AG10803 (cell line): ENCODE results near the gene CENPL.
A peak's percentile ranks its signal among the peaks of the same experiment; 100 is the strongest.
"Not testable (repeated sequence)": the region's sequence is repeated elsewhere in the genome, so short reads cannot be mapped to it uniquely, and the experiment has no call there.

Source experiments
- DNase-seq: peaks from one replicate; pipeline ENCODE4 v3.0.0; 2010; ENCODE audit warnings: low read depth
- H3K4me3 ChIP-seq: 2 replicates; pipeline ENCODE4 v1.5.1; 2011; ENCODE audit warnings: mild to moderate bottlenecking, low read length, control low read depth
- TF ChIP-seq, protein P1 (sequence below): conservative IDR thresholded peaks from 2 replicates; pipeline ENCODE4 v1.5.1; 2011; ENCODE audit warnings: mild to moderate bottlenecking, low read length, control low read depth, inconsistent platforms

CENPL gene

DNA sequence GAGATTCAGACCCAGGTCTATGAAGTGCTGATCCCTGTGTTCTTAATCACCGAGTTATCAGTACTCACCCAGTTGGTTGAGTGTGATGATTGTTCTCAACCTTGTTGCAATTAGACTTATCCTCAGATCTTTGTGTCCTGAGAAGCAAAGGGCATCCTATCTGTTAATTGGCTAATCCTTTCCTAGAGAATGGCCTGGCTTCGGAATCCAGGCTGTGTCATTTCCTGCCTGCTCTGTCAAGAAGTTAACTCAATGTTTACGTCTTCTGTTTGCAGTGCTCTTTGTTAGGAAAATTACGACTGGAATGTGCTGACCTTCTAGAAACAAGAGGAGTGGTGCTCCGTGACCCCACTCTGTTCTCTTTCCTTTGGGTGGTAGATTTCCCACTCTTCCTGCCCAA, 28.4 kb upstream of the CENPL start:
- TF ChIP-seq, protein P1, sequence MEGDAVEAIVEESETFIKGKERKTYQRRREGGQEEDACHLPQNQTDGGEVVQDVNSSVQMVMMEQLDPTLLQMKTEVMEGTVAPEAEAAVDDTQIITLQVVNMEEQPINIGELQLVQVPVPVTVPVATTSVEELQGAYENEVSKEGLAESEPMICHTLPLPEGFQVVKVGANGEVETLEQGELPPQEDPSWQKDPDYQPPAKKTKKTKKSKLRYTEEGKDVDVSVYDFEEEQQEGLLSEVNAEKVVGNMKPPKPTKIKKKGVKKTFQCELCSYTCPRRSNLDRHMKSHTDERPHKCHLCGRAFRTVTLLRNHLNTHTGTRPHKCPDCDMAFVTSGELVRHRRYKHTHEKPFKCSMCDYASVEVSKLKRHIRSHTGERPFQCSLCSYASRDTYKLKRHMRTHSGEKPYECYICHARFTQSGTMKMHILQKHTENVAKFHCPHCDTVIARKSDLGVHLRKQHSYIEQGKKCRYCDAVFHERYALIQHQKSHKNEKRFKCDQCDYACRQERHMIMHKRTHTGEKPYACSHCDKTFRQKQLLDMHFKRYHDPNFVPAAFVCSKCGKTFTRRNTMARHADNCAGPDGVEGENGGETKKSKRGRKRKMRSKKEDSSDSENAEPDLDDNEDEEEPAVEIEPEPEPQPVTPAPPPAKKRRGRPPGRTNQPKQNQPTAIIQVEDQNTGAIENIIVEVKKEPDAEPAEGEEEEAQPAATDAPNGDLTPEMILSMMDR = no peak
- DNase-seq = peak; percentile 61
- H3K4me3 ChIP-seq = no peak overlapping the region

DNA sequence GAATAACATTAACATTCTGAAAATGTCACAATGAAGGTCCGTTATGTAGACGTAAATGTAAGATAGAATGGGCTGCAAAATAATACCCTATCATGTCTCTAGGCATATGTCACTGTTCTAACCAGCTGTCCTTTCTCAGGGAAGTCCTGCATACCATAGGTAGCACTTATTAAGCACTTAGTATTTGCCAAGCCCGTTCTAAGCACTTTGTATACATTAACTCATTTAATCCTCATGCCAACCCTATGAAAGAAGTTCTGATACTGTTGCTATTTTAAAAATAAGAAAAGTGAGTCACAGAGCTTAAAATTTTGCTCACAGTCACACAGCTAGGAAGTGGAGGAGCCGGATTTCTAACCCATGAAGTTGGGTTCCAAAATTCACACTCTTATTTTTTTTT, 27.4 kb upstream of the CENPL start:
- TF ChIP-seq, protein P1 = no peak
- no peak overlapping the region for H3K4me3 ChIP-seq
- DNase-seq = no peak

DNA sequence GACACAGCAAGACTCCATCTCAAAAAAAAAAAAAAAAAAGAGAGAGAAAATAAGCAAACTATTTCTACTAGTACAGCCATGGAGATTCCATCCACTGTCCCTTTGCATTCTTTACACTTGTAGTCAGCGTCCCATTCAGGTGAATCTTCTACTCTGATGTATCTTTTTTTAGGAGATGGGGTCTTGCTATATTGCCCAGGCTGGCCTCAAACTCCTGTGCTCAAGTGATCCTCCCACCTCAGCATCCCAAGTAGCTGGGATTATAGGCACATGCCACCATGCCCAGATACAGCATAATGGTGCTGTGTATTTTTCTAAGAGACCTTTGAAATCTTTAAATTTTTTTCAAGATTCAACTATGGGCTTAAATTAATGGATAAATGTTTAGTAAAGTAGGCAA, 8.1 kb upstream of the CENPL start:
- TF ChIP-seq, protein P1 = no peak
- no peak overlapping the region for H3K4me3 ChIP-seq
- no peak for DNase-seq

DNA sequence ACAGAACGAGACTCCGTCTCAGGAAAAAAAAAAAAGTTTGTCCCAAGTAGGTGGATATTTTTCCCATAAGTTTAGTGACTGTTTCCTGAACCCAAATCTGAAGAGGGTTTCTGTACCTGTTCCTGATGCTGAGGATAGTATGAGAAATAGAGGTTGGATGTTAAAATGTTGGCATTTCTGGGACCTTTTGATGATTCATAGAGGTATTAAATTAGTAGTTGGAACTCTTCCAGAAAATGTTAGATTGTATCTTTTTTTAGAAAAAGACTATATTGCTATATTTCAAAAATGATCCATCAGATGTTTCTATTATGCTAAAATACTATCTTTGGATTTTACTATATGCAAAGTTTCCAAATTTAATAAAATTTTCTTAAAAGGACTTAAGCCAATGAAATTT, 2.9 kb upstream of the CENPL start:
- TF ChIP-seq, protein P1 = no peak
- no peak overlapping the region for H3K4me3 ChIP-seq
- no peak for DNase-seq

DNA sequence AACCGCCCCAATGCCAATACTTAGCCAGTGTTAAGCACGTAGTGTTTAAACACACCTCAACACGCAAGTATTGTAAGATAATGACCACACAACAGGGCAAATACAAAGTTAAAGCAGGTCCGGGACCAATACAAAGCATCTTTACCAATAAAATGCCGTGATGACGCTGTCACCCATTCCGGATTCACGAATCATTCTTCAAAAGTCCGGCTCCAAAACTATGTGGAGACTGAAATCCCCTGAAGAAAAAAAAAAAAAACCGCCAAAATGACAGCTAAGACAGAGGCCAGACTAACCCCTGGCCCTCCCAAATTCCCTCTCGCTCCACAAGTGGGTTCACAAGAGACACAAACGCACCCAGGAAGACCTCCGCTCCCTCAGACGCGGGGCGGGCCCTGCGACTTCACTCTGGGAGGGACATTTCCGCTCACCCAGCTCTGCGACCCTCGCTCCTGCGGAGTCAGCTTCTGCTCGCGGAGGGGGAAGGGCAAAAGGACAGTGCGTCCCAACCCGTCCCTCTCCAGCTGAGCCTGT, 835 bp downstream of the CENPL start:
- DNase-seq = peak; percentile 6
- H3K4me3 ChIP-seq = peak overlapping the region; percentile 98
- TF ChIP-seq, protein P1 = no peak

DNA sequence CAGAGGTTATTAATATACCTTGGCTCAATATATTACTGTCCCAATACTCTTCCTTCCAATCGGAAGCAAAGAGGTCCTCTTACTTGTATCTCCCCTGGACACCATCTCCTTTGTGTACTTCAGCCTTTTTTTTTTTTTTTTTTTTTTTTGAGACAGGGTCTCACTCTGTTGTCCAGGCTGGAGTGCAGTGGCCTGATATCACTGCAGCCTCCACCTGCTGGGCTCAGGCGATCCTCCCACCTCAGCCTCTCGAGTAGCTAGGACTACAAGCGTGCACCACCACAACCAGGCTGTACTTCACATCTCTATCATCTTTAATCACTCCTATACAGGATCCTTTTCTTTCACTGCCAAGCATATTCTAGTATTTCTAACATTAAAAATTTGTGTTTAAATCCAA, 3.0 kb downstream of the CENPL start:
- DNase-seq = no peak
- TF ChIP-seq, protein P1 = no peak
- no peak overlapping the region for H3K4me3 ChIP-seq

DNA sequence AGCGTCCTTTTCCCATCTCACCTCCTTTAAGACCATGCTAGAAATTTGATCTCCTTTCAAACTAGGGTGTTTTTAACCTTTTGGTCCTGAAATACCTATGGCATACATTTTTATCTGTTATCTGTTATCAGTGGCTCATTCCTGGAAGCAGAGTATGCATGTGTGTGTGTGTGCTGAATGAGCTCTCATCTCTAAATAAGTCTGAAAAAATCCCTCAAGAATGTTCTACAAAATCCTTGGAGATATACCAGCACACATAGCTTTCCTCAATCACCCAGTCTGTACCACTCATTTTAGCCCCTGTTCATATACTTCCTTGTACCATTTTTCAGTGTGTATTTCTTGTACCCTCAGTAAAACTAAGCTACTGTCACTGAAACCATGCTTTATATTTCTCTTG, 6.2 kb downstream of the CENPL start:
- TF ChIP-seq, protein P1 = no peak
- no peak overlapping the region for H3K4me3 ChIP-seq
- DNase-seq = no peak

DNA sequence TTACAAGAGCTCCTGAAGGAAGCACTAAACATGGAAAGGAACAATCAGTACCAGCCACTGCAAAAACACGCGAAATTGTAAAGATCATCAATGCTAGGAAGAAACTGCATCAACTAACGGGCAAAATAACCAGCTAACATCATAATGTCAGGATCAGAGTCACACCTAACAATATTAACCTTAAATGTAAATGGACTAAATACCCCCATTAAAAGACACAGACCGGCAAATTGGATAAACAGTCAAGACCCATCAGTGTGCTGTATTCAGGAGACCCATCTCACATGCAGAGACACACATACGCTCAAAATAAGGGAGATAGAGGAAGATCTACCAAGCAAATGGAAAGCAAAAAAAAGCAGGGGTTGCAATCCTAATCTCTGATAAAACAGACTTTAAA, 11.0 kb downstream of the CENPL start:
- DNase-seq, H3K4me3 ChIP-seq: not testable (repeated sequence)
